HG03196 (cell line): ENCODE measurements around the gene KCTD7.
A peak's percentile ranks its signal among the peaks of the same experiment; 100 is the strongest.
"Not testable (repeated sequence)": the region's sequence is repeated elsewhere in the genome, so short reads cannot be mapped to it uniquely, and the experiment has no call there.

ENCODE experiments used
- ATAC-seq: cut with Tn5 transposase; IDR thresholded peaks from one replicate; pipeline ENCODE4 v1.9.1; 2021; ENCODE audit not compliant: unreplicated experiment

Gene KCTD7

GRCh38 chr7:66681491-66682349, 53.0 kb downstream of the KCTD7 start:
- ATAC-seq: peak; percentile 91

DNA sequence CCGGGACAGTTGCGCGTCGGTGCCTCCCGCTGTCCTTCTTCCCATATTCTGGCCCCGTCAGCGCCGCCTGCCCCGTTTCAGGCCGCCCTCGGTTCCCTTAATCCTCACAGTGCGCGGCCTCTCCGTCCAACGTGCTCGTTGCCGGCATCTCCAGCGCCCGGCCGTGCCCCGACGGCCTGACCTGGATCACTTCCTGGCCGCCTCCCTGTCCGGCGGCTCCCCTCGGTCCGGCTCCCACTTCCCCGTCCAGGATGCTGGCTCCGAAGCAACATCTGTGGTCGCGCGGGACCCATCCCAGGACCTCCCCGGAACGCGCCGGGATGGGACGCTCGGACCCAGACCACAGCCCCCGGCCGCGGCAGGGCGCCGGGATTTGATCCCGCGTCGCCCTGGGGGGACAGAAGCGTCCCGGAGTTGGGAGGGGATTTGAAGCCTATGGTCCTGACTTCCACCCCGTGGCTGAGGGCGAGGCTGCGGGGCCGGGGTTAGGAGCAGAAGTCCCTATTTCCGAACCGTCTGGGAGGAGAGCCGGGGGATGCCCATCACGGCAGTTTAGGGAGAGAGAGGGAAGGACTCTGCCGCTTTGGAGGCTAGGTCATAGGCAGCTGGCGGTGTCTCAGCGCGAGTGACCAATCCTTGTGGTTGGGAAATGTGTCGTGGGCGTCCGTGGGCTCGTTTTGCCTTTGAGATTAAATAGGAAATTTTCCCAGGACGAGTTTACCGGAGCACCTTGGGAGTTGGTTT, 53.8 kb downstream of the KCTD7 start:
- ATAC-seq: peak; percentile 19

DNA sequence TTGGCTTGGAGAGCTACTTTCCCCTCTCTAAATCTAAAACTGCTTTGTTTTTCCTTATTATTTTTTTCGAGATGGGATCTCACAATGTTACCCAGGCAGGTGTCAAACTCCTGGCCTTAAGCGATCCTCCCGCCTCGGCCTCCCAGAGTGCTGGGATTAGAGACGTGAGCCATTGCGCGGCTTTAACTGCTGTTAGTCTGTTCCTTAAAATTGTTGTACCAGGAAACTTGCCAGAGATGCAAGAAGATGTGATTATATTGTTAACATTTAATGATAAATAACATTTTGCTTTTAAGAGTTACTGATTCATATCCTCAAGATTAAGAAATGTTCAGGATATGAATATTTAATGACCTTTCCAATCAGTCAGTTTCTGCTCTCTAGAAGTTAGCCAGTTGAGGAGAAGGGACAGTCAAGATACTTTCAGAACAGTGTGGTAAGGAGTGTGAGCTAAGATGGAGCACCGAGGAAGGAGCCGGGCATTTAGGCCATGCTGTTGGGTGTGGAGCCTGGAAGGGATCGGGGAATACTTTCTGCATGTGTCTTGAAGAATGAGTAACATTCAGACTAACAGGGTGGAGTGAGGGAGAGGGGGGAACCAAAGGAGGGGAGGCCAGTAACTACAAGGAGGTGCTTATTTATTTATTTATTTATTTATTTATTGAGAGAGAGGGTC, 54.6 kb downstream of the KCTD7 start:
- ATAC-seq: not testable (repeated sequence)

DNA sequence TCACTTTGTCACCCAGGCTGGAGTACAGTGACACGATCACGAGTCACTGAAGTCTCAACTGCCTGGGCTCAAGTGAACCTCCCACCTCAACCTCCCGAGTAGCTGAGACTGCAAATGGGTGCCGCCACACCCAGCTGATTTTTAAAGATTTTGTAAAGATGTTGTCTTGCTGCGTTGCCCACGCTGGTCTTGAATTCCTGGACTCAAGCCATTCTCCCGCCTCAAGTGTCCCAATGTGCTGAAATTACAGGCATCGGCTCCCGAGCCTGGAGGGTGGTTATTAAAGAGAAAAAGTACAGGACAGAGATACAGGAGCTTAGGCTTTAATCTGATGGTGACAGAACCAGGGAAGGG, 55.1 kb downstream of the KCTD7 start:
- ATAC-seq: no peak

GRCh38 chr7:66685663-66686062, 57.0 kb downstream of the KCTD7 start:
- not testable (repeated sequence) for ATAC-seq

DNA sequence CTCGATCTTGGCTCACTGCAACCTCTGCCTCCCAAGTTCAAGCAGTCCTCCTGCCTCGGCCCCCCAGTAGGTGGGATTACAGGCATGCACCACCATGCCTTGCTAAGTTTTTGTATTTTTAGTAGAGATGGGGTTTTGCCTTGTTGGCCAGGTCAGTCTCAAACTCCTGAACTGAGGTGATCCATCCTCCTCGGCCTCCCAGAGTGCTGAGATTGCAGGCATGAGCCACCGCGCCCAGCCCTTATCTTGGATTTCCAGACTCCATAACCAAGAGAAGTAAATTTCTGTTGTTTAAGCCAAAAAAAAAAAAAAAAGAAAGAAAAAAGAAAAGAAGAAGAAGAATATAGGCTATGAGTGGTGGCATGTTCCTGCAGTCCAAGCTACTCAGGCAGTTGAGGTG, 58.5 kb downstream of the KCTD7 start:
- no peak for ATAC-seq

DNA sequence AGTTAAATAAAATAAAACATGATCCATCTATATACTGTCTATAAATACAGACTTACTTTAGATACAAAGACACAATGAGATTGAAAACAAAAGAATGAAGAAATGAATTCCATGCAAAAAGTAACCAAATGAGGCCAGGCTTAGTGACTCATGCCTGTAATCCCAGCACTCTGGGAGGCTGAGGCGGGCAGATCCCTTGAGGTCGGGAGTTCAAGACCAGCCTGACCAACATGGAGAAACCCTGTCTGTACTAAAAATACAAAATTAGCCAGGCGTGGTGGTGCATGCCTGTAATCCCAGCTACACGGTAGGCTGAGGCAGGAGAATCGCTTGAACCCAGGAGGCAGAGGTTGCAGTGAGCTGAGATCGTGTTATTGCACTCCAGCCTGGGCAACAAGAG, 59.0 kb downstream of the KCTD7 start:
- not testable (repeated sequence) for ATAC-seq

DNA sequence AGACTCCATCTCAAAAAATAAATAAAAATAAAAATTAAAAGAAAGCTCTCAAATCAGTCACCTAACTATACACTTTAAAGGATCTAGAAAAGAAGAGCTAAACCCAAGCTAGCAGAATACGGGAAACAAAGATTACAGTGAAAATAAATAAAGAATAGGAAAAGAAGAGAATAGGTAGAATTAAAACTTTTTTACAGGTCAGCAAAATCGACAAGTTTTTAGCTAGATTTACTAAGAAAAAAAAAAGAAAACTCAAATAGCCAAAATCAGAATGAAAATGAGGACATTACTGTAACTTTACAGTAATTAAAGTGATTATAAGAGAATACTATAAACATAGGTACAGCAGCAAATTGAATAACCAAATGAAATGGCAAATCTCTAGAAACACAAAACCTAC, 60.4 kb downstream of the KCTD7 start:
- ATAC-seq: no peak

- no peak for ATAC-seq
These were observed 64.7 kb downstream of the KCTD7 start for GRCh38 chr7:66693331-66693730.
